CD4-positive, alpha-beta T cell treated with Interleukin-21 for 1 hour (primary cell): Measurements from ENCODE around the gene PRKAG1.

Experiments used
- DNase-seq: peaks from one replicate; pipeline ENCODE4 v3.0.0-alpha.2; 2020

PRKAG1 gene

GRCh38 chr12:49030714-49031572 lies 12.4 kb upstream of the PRKAG1 start:
- DNase-seq, result no peak

- no peak for DNase-seq
Measured at GRCh38 chr12:49030119-49030518, 11.5 kb upstream of the PRKAG1 start.

DNA sequence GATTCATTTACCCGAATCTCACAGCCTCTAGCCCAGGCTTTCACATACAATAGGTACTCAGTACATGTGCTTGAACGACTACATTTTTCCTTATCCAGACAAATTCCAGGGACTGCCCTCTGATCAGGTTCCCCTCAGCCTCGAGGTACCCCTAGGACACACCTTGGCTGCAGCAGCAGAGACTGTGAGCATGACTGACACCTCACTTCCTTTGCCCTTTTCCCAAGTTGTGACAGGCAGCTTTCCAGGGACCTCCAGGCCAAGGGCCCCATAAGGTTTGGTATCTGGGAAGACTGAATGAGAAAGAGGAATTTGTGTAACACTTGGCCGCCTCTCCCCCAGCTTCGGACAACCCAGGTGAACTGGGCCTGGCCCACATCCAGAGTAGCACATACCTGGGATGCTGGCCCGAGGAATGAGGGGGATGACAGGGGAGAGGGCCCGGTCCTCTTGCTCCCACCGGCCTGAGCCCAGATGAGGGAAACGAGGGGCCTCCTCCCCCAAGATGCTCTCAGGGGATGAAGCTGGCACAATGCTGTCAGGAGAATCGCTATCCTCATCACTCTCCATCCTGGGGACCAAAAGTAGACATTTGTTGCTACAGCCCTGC lies 10.2 kb upstream of the PRKAG1 start:
- no peak for DNase-seq

DNA sequence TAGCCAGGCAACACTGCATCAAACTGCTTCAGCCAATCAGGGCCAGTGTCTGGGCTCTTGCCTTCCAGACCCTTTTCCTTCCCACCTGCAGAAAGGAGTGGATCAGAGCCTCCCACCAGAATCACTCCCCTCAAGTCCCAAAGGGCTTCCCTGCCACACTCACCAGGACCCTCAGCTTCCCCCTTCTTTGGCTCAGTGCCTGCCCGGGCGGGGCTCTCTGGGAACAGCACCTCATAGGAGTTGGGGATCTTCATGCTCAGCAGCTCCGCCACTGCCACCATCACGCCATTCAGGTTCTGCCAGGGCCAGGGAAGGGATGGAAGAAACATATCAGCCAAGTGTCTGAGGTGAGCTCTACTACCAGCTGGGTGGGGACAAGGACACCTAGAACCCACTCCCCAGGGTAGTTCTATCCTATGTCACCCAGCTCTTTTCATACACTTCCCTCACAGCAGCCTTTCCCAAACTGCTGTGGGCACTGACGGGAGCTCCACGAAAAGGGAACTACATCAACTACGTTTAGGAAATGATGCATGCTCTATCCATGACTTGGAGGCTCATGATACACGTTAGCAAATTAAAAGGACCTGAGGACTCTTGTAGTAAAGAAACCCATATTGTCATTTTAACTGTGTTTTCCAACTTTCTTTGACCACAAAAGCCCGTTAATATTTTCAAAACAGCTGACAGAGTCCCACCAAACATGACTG lies 9.4 kb upstream of the PRKAG1 start:
- no peak for DNase-seq

- DNase-seq, result no peak
Measured at GRCh38 chr12:49026678-49027480, 8.3 kb upstream of the PRKAG1 start.

- no peak for DNase-seq
Measured at GRCh38 chr12:49026101-49026500, 7.5 kb upstream of the PRKAG1 start.

DNA sequence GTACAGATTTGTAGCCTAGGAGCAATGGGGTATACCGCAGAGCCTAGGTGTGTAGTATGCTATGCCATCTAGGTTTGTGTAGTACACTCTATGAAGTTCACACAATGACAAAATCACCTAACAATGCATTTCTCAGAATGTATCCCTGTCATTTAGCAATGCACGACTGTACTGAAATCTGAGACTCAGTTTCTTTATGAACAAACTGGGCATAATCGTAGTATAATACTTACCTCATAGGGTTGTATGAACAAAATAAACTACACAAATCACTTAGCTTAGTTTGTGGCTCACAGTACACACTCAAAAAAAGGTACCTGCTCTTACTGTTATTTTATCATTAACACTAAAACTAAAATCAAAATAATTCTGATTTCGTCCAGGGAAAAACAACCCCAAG lies 6.9 kb upstream of the PRKAG1 start:
- no peak for DNase-seq

GRCh38 chr12:49024543-49024942 lies 6.0 kb upstream of the PRKAG1 start:
- no peak for DNase-seq

- DNase-seq, result no peak
Measured at GRCh38 chr12:49023812-49024211, 5.2 kb upstream of the PRKAG1 start.

DNA sequence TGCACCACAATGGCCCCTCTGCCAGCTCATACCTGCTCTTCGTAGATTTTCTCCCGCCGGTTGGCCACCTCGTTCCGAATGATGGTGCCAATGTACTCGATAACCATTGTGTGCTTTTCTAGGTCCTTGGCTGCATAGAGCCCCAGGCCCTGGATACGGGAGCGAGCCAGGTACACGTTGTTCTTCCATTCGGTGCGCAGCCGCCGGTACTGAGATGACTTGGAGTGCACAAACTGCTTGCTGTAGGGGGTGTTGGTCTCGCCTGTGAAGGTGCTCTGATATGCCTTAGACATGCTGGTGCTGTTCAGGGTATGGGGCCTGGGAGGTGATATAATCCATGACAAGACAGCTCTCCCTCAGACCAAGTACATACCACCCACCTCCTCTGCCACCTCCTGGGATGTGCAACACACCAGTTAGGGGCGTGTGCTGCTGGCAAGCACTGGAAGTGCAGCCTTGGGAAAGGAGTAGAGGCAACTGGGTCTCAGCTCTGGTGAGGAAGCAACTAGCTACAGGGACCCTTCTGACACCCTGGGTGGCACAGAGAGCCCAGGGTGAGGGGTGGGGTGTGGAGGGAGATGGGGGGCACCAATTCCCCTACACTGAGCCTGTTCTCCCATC lies 4.1 kb upstream of the PRKAG1 start:
- DNase-seq, result no peak

DNA sequence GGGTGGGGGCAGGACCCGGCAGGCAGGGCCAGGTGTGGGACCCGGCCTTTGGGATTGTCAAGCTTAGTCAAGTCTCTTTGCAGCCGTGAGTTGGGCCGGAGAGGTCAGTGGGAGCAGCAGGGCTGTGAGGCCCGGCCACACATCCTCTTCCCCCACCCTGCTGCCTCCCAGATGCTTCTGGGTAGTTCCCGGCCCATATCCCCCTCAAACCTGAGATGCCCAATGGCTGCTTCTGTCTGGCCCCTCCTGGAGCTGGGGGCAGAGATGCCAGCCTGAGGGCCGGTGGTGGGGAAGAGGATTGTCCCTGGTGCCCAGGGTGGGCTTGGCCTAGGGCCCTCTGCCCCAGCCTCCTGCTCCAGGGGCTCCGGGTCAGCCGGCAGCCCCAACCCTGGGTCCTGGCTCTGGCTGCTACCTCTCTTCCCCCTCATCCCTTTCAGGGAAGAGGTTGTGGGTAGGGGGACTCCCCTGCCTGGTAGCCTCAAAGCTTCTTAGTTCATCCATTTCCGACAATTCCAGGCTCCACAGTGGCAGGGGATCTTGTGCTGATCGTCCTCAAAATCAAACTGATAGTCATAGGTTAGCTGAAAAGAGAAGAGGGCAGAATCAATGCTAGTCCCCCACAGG lies 2.8 kb upstream of the PRKAG1 start:
- DNase-seq, result no peak

- no peak for DNase-seq
Measured at GRCh38 chr12:49020441-49020840, 1.9 kb upstream of the PRKAG1 start.

- DNase-seq, result peak; percentile 62
Measured at GRCh38 chr12:49019443-49020324, 1.1 kb upstream of the PRKAG1 start.

DNA sequence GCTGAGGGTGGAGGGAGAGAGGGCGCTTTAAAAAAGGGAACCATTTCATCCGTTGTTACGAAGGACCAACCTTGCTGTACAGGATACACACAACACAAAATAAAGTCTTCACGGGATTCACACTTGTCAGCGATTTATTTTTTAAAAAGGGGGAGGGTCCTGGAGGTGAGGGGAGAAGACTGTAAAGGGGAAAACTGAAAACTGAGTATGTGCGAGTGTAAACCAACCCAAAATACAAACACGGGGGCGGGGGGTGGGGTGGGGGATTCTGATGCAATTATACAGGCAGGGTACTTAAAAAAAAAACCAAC lies 499 bp upstream of the PRKAG1 start:
- DNase-seq, result no peak

GRCh38 chr12:49017891-49018260 lies 700 bp downstream of the PRKAG1 start:
- peak; percentile 39 for DNase-seq

- no peak for DNase-seq
Measured at GRCh38 chr12:49015196-49015595, 3.4 kb downstream of the PRKAG1 start.

DNA sequence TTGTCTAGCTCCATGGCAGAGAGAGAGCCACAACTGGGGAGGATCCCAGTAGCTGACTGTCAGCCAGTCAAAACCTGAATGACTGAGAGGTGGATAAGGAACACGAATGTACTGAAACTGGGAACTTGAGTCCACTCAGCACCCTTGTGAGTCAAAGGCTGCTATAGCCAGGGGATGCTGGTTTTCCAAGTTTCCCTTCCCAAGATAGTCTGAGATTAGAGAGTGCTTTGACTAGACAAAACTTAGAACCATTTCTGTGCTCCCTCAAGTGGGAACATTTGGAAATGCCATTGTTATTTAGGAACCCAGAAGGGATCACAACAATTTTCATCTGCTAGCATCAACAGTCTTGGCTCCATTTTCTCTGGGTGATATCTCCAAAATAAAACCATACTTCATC lies 4.0 kb downstream of the PRKAG1 start:
- DNase-seq, result no peak

DNA sequence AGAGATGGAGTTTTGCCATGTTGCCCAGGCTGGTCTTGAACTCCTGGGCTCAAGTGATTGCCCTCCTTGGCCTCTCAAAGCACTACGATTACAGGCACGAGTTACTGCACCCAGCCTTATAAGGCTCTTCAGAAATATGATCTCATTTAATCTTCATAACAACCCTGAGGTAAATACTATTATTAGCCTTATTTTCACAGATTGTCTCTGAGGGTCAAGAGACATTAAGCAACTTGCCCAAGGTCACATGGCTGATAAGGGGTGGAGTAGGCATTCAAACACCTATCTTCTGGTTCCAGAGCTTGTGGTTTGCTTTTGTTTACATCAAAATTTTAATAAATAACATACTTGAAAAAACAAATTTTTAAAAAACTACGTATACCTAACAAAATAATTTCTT lies 5.1 kb downstream of the PRKAG1 start:
- DNase-seq, result no peak

DNA sequence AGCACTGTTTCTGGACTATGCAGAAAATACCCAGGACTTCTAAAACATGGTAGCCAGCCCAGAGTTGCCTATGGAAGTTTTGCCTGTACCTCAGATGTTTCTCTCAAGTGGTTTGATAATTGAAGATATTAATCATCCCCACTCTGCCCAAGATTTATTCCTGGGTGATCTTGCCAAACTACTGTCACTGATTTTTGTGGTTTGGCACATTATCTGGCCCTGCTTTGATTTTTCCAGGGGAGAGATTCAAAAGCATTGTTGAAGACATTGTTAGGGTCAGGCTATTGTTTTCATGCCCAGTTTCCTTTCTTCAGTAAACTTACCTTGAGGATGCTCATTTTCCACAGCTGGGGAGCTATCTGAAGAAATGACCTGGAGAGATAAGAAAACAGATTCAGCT lies 5.8 kb downstream of the PRKAG1 start:
- DNase-seq, result no peak

- no peak for DNase-seq
Measured at GRCh38 chr12:49010092-49010668, 8.4 kb downstream of the PRKAG1 start.

GRCh38 chr12:49008943-49009342 lies 9.6 kb downstream of the PRKAG1 start:
- DNase-seq, result no peak
